Kidney (tissue), 14 donors: Measurements from ENCODE around the gene NACAD. TPM values are rescaled to one million over a fixed set of nuclear protein-coding genes. Genes with fewer than 3 reads are reported as not detected.

Source experiments
- DNase-seq, 5 donors: peaks; one replicate each; pipeline ENCODE4 v3.0.0-alpha.2; 2013 to 2020
- FAIRE-seq: peaks from 2 replicates; lab custom pipeline; 2012; peaks lifted over from hg19 to GRCh38; lab: Jason Lieb, UNC
- H3K27ac ChIP-seq, 2 donors: one replicate each; pipeline ENCODE4 v1.7.0; 2013; ENCODE audit warnings: low read depth in 2 of 2, low read length in 2 of 2, inconsistent platforms in 1 of 2
- H3K27me3 ChIP-seq: one replicate; pipeline ENCODE4 v1.7.1; 2013; ENCODE audit warnings: low read length, inconsistent platforms; ENCODE audit not compliant: control insufficient read depth, insufficient read depth
- H3K36me3 ChIP-seq, 3 donors: one replicate each; pipeline versions ENCODE4 v1.7.0 to v1.7.1; 2013; ENCODE audit warnings: low read length in 3 of 3, control low read depth in 1 of 3, inconsistent platforms in 1 of 3; ENCODE audit not compliant: insufficient read depth in 3 of 3, control insufficient read depth in 2 of 3
- H3K4me1 ChIP-seq, 3 donors: one replicate each; pipeline versions ENCODE4 v1.7.0 to v1.7.1; 2013; ENCODE audit warnings: low read length in 3 of 3, inconsistent platforms in 1 of 3, low read depth in 1 of 3; ENCODE audit not compliant: control insufficient read depth in 2 of 3, insufficient read depth in 2 of 3
- H3K4me3 ChIP-seq, 3 donors: one replicate each; pipeline versions ENCODE4 v1.7.0 to v1.8.1; 2013; ENCODE audit warnings: low read length in 3 of 3, control low read depth in 1 of 3, inconsistent platforms in 1 of 3
- H3K9ac ChIP-seq, 3 donors: one replicate each; pipeline versions ENCODE4 v1.7.0 to v1.7.1; 2013; ENCODE audit warnings: low read length in 3 of 3, control low read depth in 1 of 3, inconsistent platforms in 1 of 3
- H3K9me3 ChIP-seq, 3 donors: one replicate each; pipeline versions ENCODE4 v1.7.0 to v1.7.1; 2013; ENCODE audit warnings: low read length in 3 of 3, control low read depth in 1 of 3, inconsistent platforms in 1 of 3; ENCODE audit not compliant: control insufficient read depth in 2 of 3, insufficient read depth in 1 of 3
- intact Hi-C: fragments of 100-400 bp; cut with DNase I; formaldehyde crosslinking; loops from one replicate; pipeline ENCODE4 v1.11.1; 2022
- polyA plus RNA-seq: library from polyadenylated mRNA; stranded (reverse); fragments of 350-450 nt; fragmentation: Illumina TruSeq; extraction: RNeasy Lipid Tissue Mini Kit (QIAGEN cat#74804); gene quantifications from one replicate; pipeline ENCODE4 v1.2.3, GENCODE V29; 2014; ENCODE audit warnings: low read depth, low replicate concordance; ENCODE audit not compliant: insufficient read depth
- total RNA-seq: library from RNA; stranded (reverse); fragmentation: NEBNext Ultra II Directional; extraction: Animal tissue kit (Norgen Biotek cat#: 25700); gene quantifications from one replicate; pipeline ENCODE4 v1.2.1, GENCODE V29; 2021
- TF ChIP-seq, protein P1 (sequence below): IDR thresholded peaks from 3 replicates; pipeline ENCODE4 v1.5.1; 2012; ENCODE audit warnings: mild to moderate bottlenecking, moderate library complexity, borderline replicate concordance; ENCODE audit not compliant: insufficient read depth; ENCODE audit errors: extremely low read depth
- donor health status: control.
- donor health status: control.
- donor health status: control.
- donor health status: control.
- donor health status: control.
- donor health status: DM: yes; HTN: yes; CAD: no.
- donor health status: Normal renal cell carcinoma (clear cell type).

NACAD gene
- total and polyA plus RNA-seq, 2 donors from 2014 or later, result 4.2 to 5.0 TPM

DNA sequence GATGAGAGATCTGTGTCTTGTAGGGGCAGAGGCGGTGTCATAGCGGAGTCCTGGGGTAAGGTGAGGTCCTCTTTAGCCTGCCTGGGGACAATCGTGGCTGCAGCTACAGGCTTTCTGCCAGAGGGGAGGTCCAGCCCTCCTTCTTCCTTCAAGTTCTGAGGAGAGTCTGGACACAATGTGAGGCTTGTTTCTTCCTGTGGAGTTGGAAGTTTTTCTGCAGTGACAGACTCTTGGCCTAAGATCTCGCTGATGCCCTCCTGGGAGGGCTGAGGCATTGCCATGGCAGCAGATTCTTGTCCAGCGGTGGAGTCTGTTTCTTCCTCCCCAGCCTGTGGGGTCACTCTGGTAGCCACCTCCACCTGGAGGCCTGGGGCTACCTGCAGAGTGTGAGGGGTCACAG lies 4.4 kb downstream of the NACAD start:
- Histone ChIP-seq H3K36me3 (no peaks in the 10 kb centered on the region), H3K27ac (no peak overlapping the region), H3K4me3 (no peak overlapping the region), H3K27me3 (no peaks in the 10 kb centered on the region), H3K9me3 (no peaks in the 10 kb centered on the region), H3K9ac (no peak overlapping the region), H3K4me1 (peaks cover 0 to 2% (median 0%) of the 10 kb centered on the region in 3 donors)
- DNase-seq (peak in 1 of 5 donors; percentile 32), FAIRE-seq (no peak)
- TF ChIP-seq, protein P1, sequence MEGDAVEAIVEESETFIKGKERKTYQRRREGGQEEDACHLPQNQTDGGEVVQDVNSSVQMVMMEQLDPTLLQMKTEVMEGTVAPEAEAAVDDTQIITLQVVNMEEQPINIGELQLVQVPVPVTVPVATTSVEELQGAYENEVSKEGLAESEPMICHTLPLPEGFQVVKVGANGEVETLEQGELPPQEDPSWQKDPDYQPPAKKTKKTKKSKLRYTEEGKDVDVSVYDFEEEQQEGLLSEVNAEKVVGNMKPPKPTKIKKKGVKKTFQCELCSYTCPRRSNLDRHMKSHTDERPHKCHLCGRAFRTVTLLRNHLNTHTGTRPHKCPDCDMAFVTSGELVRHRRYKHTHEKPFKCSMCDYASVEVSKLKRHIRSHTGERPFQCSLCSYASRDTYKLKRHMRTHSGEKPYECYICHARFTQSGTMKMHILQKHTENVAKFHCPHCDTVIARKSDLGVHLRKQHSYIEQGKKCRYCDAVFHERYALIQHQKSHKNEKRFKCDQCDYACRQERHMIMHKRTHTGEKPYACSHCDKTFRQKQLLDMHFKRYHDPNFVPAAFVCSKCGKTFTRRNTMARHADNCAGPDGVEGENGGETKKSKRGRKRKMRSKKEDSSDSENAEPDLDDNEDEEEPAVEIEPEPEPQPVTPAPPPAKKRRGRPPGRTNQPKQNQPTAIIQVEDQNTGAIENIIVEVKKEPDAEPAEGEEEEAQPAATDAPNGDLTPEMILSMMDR, result no peak
- intact Hi-C loops, result no loop called here

DNA sequence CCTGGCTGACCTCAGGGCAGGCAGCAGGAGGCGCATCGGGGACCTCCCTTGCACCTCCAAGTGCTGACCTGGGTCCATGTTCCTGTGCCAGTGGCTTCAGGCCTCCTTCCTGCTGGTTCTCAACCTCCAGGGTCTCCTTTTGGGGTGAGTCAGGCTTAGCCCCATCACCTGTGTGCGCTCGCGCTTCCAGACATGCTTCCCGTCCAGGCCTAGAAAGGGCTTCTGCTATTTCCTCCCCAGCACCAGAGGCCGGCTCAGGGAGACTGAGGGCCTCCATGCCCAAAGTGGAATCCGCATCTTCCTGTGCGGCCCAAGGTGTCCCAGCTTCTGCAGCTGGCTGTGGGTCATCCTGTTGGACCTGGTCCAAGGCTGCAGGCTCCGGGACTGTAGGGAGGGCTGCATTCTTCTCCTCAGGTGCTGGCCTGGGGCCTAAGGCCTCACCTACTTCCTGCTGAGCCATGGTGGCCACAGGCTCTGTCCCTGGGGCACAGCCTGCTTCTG lies 5.9 kb downstream of the NACAD start:
- no peak overlapping the region for H3K27ac ChIP-seq
- intact Hi-C loops, result no loop called here
- FAIRE-seq, result no peak
- no peaks in the 10 kb centered on the region for H3K36me3 ChIP-seq
- no peaks in the 10 kb centered on the region for H3K4me1 ChIP-seq
- no peaks in the 10 kb centered on the region for H3K27me3 ChIP-seq
- DNase-seq, result peak in 1 of 5 donors; percentile 75
- H3K9ac ChIP-seq, result no peak overlapping the region
- TF ChIP-seq, protein P1, result no peak
- no peaks in the 10 kb centered on the region for H3K9me3 ChIP-seq
- no peak overlapping the region for H3K4me3 ChIP-seq

DNA sequence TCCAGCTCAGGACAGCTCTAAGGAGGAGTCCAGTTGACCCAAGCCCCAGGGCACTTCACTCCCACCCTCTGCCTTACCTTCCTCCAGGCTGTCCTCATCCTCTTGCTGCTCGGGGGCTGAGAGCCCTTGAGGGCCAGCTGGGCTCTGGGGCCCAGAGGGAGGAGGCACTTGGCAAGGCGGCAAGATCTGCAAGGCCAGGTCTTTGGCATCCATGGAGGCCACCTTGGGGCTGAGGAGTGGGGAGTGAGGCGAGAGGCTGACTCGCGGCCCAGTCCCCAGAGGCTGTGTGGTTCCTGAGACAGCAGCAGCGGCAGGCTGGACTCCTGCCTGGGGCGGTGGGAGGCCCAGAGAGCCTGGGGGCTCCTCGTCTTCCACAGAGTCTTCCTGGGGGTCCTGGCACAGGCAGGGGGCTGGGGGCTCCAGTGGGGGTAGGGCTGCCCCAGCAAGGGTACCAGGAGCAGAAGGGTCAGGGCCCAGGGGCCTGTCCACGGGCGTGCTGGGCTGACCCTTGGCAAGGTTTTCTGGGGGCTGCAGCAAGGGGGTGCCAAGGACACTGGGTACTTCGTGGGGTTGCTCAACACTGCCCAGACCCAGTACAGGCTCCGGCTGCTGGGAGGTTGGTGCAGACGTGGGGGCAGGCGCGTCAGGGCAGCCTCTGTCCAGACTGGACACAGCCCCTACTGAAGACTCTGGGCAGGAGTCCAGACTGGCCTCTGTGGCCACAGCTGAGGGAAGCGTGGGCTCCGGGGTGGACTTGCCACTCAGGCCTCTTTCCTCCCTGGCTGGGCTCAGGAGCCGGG lies 6.5 kb downstream of the NACAD start:
- no peak for FAIRE-seq

More for the DNA sequence above, 6.5 kb downstream of the NACAD start:
- Histone ChIP-seq H3K4me3 (no peak overlapping the region), H3K27me3 (no peaks in the 10 kb centered on the region), H3K9me3 (no peaks in the 10 kb centered on the region), H3K9ac (no peak overlapping the region), H3K36me3 (no peaks in the 10 kb centered on the region), H3K27ac (no peak overlapping the region), H3K4me1 (no peaks in the 10 kb centered on the region)
- intact Hi-C loops, result no loop called here
- DNase-seq, result peak in 1 of 5 donors; percentile 71
- TF ChIP-seq, protein P1, result no peak
